ENCODE results near the gene AK4.

AK4 gene

DNA sequence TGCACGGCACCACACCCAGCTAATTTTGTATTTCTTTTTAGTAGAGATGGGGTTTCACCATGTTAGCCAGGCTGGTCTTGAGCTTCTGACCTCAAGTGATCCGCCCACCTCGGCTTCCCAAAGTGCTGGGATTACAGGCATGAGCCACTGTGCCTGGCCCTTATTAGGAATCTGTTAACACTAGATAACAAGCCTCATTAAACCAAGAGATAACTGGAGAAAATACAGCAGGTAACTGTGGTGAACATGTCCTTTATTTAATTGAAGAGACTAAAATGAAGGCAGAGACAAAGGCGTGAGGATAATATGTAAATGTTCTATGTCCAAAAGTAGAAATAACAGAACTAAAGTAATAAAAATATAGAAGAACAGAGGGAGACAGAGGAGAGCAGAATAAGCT lies 89.5 kb downstream of the AK4 start:
- TF ChIP-seq ZNF621 (tag by site-specific recombination; IDR thresholded peaks at IDR 0.05) (no peak), ZNF19 (tag by site-specific recombination; IDR thresholded peaks at IDR 0.05; ENCODE audit: low read depth) (no peak), ZNF24 (tag by site-specific recombination; IDR thresholded peaks at IDR 0.05) (no peak), ZNF266 (tag by site-specific recombination; IDR thresholded peaks at IDR 0.05; ENCODE audit: low read depth) (no peak)
- TF ChIP-seq, protein P1, sequence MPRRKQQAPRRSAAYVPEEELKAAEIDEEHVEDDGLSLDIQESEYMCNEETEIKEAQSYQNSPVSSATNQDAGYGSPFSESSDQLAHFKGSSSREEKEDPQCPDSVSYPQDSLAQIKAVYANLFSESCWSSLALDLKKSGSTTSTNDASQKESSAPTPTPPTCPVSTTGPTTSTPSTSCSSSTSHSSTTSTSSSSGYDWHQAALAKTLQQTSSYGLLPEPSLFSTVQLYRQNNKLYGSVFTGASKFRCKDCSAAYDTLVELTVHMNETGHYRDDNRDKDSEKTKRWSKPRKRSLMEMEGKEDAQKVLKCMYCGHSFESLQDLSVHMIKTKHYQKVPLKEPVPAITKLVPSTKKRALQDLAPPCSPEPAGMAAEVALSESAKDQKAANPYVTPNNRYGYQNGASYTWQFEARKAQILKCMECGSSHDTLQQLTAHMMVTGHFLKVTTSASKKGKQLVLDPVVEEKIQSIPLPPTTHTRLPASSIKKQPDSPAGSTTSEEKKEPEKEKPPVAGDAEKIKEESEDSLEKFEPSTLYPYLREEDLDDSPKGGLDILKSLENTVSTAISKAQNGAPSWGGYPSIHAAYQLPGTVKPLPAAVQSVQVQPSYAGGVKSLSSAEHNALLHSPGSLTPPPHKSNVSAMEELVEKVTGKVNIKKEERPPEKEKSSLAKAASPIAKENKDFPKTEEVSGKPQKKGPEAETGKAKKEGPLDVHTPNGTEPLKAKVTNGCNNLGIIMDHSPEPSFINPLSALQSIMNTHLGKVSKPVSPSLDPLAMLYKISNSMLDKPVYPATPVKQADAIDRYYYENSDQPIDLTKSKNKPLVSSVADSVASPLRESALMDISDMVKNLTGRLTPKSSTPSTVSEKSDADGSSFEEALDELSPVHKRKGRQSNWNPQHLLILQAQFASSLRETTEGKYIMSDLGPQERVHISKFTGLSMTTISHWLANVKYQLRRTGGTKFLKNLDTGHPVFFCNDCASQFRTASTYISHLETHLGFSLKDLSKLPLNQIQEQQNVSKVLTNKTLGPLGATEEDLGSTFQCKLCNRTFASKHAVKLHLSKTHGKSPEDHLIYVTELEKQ (tag by site-specific recombination; IDR thresholded peaks at IDR 0.05; ENCODE audit: borderline replicate concordance) = no peak
- TF ChIP-seq, protein P2, sequence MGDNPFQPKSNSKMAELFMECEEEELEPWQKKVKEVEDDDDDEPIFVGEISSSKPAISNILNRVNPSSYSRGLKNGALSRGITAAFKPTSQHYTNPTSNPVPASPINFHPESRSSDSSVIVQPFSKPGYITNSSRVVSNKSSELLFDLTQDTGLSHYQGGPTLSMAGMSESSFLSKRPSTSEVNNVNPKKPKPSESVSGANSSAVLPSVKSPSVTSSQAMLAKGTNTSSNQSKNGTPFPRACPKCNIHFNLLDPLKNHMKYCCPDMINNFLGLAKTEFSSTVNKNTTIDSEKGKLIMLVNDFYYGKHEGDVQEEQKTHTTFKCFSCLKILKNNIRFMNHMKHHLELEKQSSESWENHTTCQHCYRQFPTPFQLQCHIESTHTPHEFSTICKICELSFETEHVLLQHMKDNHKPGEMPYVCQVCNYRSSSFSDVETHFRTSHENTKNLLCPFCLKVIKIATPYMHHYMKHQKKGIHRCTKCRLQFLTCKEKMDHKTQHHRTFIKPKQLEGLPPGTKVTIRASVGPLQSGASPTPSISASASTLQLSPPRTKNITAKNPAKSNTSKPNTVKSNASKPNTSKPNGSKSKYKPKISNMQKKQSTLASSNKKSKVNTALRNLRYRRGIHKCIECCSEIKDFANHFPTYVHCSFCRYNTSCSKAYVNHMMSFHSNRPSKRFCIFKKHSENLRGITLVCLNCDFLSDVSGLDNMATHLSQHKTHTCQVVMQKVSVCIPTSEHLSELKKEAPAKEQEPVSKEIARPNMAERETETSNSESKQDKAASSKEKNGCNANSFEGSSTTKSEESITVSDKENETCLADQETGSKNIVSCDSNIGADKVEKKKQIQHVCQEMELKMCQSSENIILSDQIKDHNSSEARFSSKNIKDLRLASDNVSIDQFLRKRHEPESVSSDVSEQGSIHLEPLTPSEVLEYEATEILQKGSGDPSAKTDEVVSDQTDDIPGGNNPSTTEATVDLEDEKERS (tag by site-specific recombination; IDR thresholded peaks at IDR 0.05) = no peak
- H3K4me3 ChIP-seq (ENCODE audit: low read depth, low read length) = no peak overlapping the region
- no peaks in the 10 kb centered on the region for H3K9me3 ChIP-seq (ENCODE audit: control insufficient read depth, insufficient read depth, low read depth, low read length)
- ChIA-PET POLR2A (no interaction called here), CTCF (interaction anchor here (0.6 to 6.3 kb wide), 8 partner anchors 19 to 1464 kb away, joined by 3 to 59 read pairs (median 4); no protein-coding TSS in a partner anchor)
- no peaks in the 10 kb centered on the region for H3K36me3 ChIP-seq (ENCODE audit: control insufficient read depth in 2 of 2, insufficient read depth in 1 of 2, low read length in 2 of 2)
- no peaks in the 10 kb centered on the region for H3K4me1 ChIP-seq (ENCODE audit: control insufficient read depth, insufficient read depth, low read length)
- H3K27ac ChIP-seq (ENCODE audit: extremely low read depth, low read depth, low read length) = no peak overlapping the region

DNA sequence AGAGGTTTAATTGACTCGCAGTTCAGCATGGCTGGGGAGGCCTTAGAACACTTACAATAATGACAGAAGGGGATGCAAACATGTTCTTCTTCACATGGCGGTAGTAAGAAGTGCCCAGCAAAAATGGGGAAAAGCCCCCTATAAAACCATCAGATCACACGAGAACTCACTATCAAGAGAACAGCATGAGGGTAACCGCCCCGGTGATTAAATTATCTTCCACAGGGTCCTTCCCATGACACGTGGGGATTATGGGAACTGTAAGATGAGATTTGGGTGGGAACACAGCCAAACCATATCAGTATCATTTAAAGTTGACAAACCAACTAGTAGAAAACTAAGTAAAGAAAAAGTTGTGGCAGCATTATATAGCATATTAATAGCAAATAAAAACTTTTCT lies 90.0 kb downstream of the AK4 start:
- no peak for TF ChIP-seq ZFHX2 (tag by site-specific recombination; conservative IDR thresholded peaks at IDR 0.05)
- peak; percentile 52; the same call in 1 of the 2 replicates for TF ChIP-seq MZF1 (tag by site-specific recombination; IDR thresholded peaks at IDR 0.05; ENCODE audit: borderline replicate concordance)
- POLR2A ChIA-PET = interaction anchor here (0.7 kb wide), 1 partner anchor 14 kb away, joined by 3 read pairs; no protein-coding TSS in a partner anchor
- Histone ChIP-seq H3K36me3 (ENCODE audit: control insufficient read depth in 2 of 2, insufficient read depth in 1 of 2, low read length in 2 of 2) (no peaks in the 10 kb centered on the region), H3K4me3 (ENCODE audit: low read depth, low read length) (no peak overlapping the region), H3K4me1 (ENCODE audit: control insufficient read depth, insufficient read depth, low read length) (no peaks in the 10 kb centered on the region), H3K27ac (ENCODE audit: extremely low read depth, low read depth, low read length) (no peak overlapping the region), H3K9me3 (ENCODE audit: control insufficient read depth, insufficient read depth, low read depth, low read length) (no peaks in the 10 kb centered on the region)
- CTCF ChIA-PET = interaction anchor here (0.7 to 3.9 kb wide), 4 partner anchors 29 to 450 kb away, joined by 3 to 19 read pairs (median 4); no protein-coding TSS in a partner anchor

DNA sequence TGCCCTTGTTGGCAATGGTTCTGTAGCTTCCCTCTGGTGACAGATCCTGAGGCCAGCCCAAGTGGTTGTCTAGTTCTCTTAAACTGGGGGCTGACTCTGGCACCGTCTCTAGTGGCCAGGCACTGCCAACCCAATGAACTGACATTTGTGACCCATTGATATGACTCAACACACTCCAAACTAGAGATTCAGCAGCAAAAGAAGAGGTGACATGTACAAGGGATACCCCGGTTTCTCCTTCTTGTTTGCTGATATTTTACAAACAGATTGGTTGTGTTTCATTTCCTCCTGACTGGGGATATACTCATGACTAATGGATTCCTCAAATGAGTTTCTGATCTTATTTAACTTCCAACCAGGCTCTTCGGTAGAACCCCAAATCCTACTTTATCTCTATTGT lies 95.5 kb downstream of the AK4 start:
- no peaks in the 10 kb centered on the region for H3K4me1 ChIP-seq (ENCODE audit: control insufficient read depth, insufficient read depth, low read length)
- no peaks in the 10 kb centered on the region for H3K36me3 ChIP-seq (ENCODE audit: control insufficient read depth in 2 of 2, insufficient read depth in 1 of 2, low read length in 2 of 2)
- H3K27ac ChIP-seq (ENCODE audit: extremely low read depth, low read depth, low read length) = no peak overlapping the region
- POLR2A ChIA-PET = no interaction called here
- CTCF ChIA-PET = interaction anchor here (0.5 to 1.6 kb wide), 2 partner anchors 191 to 444 kb away, joined by 3 to 4 read pairs; no protein-coding TSS in a partner anchor
- H3K4me3 ChIP-seq (ENCODE audit: low read depth, low read length) = no peak overlapping the region
- H3K9me3 ChIP-seq (ENCODE audit: control insufficient read depth, insufficient read depth, low read depth, low read length) = no peaks in the 10 kb centered on the region
- TF ChIP-seq, protein P3, sequence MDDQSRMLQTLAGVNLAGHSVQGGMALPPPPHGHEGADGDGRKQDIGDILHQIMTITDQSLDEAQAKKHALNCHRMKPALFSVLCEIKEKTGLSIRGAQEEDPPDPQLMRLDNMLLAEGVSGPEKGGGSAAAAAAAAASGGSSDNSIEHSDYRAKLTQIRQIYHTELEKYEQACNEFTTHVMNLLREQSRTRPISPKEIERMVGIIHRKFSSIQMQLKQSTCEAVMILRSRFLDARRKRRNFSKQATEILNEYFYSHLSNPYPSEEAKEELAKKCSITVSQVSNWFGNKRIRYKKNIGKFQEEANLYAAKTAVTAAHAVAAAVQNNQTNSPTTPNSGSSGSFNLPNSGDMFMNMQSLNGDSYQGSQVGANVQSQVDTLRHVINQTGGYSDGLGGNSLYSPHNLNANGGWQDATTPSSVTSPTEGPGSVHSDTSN (CRISPR knock-in tag; IDR thresholded peaks at IDR 0.05) = no peak
- TF ChIP-seq ZNF785 (tag by site-specific recombination; IDR thresholded peaks at IDR 0.05) = no peak
- no peak for TF ChIP-seq SP3 (tag by site-specific recombination; IDR thresholded peaks at IDR 0.05)
- TF ChIP-seq, protein P1 (tag by site-specific recombination; IDR thresholded peaks at IDR 0.05; ENCODE audit: borderline replicate concordance) = no peak
- TF ChIP-seq, protein P4, sequence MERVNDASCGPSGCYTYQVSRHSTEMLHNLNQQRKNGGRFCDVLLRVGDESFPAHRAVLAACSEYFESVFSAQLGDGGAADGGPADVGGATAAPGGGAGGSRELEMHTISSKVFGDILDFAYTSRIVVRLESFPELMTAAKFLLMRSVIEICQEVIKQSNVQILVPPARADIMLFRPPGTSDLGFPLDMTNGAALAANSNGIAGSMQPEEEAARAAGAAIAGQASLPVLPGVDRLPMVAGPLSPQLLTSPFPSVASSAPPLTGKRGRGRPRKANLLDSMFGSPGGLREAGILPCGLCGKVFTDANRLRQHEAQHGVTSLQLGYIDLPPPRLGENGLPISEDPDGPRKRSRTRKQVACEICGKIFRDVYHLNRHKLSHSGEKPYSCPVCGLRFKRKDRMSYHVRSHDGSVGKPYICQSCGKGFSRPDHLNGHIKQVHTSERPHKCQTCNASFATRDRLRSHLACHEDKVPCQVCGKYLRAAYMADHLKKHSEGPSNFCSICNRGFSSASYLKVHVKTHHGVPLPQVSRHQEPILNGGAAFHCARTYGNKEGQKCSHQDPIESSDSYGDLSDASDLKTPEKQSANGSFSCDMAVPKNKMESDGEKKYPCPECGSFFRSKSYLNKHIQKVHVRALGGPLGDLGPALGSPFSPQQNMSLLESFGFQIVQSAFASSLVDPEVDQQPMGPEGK (tag by site-specific recombination; IDR thresholded peaks at IDR 0.05) = no peak
- no peak for TF ChIP-seq ZNF596 (tag by site-specific recombination; IDR thresholded peaks at IDR 0.05)
- no peak for TF ChIP-seq ZNF658 (tag by site-specific recombination; IDR thresholded peaks at IDR 0.05)
- TF ChIP-seq ZNF521 (tag by site-specific recombination; IDR thresholded peaks at IDR 0.05) = no peak
- TF ChIP-seq ZNF366 (tag by site-specific recombination; conservative IDR thresholded peaks at IDR 0.05) = no peak
- no peak for TF ChIP-seq ZNF169 (tag by site-specific recombination; IDR thresholded peaks at IDR 0.05)
- TF ChIP-seq ZNF404 (tag by site-specific recombination; IDR thresholded peaks at IDR 0.05) = no peak

Measured in HEK293 (cell line).